CD4-positive, alpha-beta T cell treated with Interleukin-15 for 1 hour (primary cell): ENCODE results near the gene M1AP.

Source experiments
- DNase-seq: peaks from one replicate; pipeline ENCODE4 v3.0.0-alpha.2; 2020

Gene M1AP

GRCh38 chr2:74542978-74543377 lies 105.2 kb downstream of the M1AP start:
- no peak for DNase-seq

- DNase-seq = no peak
These were observed 107.8 kb downstream of the M1AP start for GRCh38 chr2:74540291-74540690.

- no peak for DNase-seq
These were observed 109.2 kb downstream of the M1AP start for GRCh38 chr2:74538881-74539339.

GRCh38 chr2:74537140-74537539 lies 111.0 kb downstream of the M1AP start:
- no peak for DNase-seq

- DNase-seq = no peak
These were observed 111.8 kb downstream of the M1AP start for GRCh38 chr2:74536166-74536950.

- DNase-seq = no peak
These were observed 112.6 kb downstream of the M1AP start for GRCh38 chr2:74535440-74535965.

- no peak for DNase-seq
These were observed 113.7 kb downstream of the M1AP start for GRCh38 chr2:74534411-74534810.

GRCh38 chr2:74533464-74533863 lies 114.7 kb downstream of the M1AP start:
- no peak for DNase-seq

GRCh38 chr2:74532222-74532621 lies 115.9 kb downstream of the M1AP start:
- DNase-seq = no peak

GRCh38 chr2:74531666-74532065 lies 116.5 kb downstream of the M1AP start:
- no peak for DNase-seq

GRCh38 chr2:74530239-74531187 lies 117.6 kb downstream of the M1AP start:
- DNase-seq = peak; percentile 68

- peak; percentile 95 for DNase-seq
These were observed 118.5 kb downstream of the M1AP start, which contains the start of the genes AUP1 and HTRA2 for GRCh38 chr2:74529357-74530238. AUP1 (minus strand) TSS chr2:74529706; CDS start chr2:74529629, 77 bp downstream. HTRA2 (plus strand) TSS chr2:74529933; CDS start chr2:74530007, 74 bp downstream.

- DNase-seq = peak; percentile 33
These were observed 119.4 kb downstream of the M1AP start for GRCh38 chr2:74528600-74529356.

- DNase-seq = no peak
These were observed 120.4 kb downstream of the M1AP start for GRCh38 chr2:74527741-74528140.

- DNase-seq = no peak
These were observed 121.4 kb downstream of the M1AP start for GRCh38 chr2:74526649-74527230.

- peak; percentile 69 for DNase-seq
These were observed 122.1 kb downstream of the M1AP start, which contains the start of gene DQX1 for GRCh38 chr2:74525717-74526648. DQX1 (minus strand) TSS chr2:74526231; CDS start chr2:74525729, 502 bp downstream.

GRCh38 chr2:74524955-74525716 lies 123.0 kb downstream of the M1AP start:
- no peak for DNase-seq

GRCh38 chr2:74524005-74524404 lies 124.1 kb downstream of the M1AP start:
- DNase-seq = no peak

- DNase-seq = no peak
These were observed 125.6 kb downstream of the M1AP start for GRCh38 chr2:74522516-74522915.
